Measurements from ENCODE around the gene DEPDC7. TPM values are rescaled to one million over a fixed set of nuclear protein-coding genes. Genes with fewer than 3 reads are reported as not detected.

The DEPDC7 gene
- total RNA-seq, 1 experiment from 2014 or later: 13.8 TPM

DNA sequence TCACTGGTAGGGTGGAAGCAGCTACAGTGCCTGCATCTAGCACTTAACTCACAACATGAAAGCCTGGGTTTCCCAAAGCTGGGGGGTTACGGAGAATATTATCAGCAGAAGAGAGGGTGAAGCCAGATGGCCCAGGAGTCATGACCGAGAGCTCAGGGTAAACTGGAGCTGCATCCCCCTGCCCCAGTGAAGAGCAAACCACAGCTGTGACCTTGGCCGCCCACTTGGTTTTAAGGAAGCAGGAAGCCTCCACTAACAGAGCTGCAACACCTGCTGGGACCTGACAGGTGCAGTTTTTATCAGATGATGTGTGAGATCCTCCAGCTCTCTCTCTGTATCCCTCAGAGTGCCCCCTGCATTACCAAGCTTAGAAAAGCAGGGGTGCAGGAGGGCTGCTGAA, 44.6 kb downstream of the DEPDC7 start:
- no peak for DNase-seq (ENCODE audit: low spot score)

DNA sequence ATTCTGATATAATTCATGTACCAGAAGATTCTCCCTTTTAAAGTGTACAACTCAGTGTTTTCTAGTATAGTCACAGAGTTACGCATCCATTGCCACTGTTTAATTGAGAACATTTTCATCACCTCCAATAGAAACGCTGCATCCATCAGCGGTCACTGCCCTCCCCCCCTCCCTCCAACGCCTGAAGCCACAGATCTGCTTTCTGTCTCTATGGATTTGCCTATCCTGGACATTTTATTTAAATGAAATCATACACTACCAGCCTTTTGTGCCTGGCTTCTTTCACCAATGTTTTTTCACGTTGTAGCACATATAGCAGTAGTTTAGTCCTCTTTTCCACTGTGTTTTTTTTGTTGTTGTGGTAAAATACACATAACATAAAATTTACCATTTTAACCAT, 46.5 kb downstream of the DEPDC7 start:
- DNase-seq (ENCODE audit: low spot score): no peak

GRCh38 chr11:33063326-33063881, 47.7 kb downstream of the DEPDC7 start:
- DNase-seq (ENCODE audit: low spot score): peak; percentile 28

DNA sequence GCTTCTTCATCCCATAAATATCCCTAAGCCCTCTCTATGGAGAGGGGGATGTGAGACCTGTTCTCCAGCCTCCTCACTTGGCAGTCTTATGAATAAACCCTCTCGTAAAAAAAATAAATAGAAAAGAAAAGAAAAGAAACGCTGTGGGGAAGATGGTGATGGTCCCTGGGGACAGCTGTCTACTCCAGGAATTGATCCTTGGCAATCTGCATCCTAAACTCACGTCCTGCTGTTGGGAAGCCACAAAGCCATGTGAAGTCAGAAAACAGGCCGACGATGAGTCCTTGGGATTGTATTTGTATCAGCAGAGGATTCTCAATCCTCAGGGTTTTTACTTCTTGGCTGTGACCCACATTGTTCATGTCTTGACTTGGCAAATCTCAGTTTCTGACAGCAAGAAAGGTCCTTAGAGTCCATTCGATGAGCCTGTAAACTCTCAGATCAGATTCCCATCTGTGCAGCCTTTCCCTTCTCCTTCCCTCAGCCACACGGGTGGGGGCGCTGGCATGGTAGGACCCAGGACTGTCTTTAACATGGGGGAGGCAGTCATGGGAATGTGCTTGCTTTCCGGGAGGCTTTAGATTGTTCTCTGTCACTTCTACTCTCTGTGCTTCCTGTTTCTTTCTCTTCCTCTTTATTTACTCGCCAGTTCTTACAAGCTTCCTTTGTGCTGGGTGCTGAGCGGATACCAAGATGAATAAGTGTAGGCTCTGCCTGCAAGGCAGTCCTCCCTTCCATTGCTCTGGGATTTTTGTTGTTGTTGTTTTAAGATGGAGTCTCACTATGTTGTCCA, 48.6 kb downstream of the DEPDC7 start:
- no peak for DNase-seq (ENCODE audit: low spot score)

DNA sequence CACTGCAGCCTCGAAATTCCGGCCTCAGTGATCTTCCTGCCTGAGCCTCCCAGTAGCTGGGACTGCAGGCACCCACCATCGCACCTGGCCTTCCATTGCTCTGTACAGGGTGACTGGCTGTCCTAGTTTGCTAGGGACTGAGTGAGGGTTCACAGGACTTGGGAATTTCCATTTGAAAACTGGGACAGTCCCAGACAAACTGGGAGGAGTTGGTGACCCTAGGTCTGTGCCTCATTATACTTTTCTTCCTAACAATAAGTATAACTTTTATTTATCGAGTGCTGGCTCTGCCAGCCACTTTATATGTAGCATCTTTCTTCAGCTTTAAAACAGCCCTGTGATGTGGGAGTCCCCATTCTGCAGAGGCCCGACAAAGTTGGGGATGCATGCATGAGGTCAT, 49.2 kb downstream of the DEPDC7 start:
- DNase-seq (ENCODE audit: low spot score): no peak

GRCh38 chr11:33065445-33066178, 49.9 kb downstream of the DEPDC7 start:
- DNase-seq (ENCODE audit: low spot score): peak; percentile 65

- DNase-seq (ENCODE audit: low spot score): no peak
These were observed 51.6 kb downstream of the DEPDC7 start for GRCh38 chr11:33067294-33067693.

DNA sequence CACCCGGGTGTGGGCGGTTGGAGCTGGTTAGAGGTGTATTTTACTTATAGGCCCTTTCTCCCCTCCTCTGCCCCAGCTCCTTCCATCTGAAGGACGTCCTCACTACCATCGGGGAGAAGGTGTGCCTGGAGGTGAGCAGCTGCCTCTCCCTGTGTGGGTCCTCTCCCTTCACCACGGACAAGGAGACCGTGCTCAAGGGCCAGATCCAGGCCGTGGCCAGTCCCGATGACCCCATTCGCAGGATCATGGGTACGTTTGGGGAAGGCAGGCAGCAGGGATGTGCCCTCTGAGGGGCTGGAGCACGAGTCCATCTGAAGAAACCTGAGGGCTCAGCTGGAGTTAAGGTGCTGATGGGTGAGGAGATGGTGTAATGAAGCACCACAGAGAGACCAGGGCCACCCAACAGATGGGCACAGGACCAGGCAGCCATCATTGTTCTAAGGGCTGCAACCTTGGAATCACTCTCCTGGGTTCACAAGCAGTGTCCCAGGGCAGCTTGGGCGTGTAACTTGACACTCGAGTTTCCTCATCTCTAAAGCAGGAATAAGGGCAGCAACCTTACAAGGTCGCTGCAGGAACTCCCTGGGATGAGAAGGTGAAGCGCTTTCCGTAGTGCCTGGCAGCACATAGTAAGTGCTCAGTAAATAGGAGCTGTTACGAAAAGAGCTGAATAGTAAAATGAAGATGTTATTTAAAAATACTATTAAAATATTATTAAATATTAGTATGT, 53.1 kb downstream of the DEPDC7 start:
- no peak for DNase-seq (ENCODE audit: low spot score)

DNA sequence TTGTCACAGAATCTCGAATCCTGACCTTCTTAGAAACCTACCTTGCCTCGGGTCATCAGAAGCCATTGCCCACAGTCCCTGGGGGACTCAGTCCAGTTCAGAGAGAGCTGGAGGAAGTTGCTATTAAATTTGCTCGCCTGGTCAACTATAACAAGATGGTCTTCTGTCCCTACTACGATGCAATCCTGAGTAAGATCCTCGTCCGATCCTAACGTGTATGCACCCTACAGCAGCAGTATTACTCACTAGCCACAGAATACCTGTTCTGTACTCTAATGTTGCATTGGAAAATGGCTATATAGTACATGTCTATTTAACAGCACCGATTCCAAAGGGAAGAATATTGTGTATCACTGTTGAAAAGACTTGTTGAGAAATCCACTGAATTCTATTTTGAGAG, 56.8 kb downstream of the DEPDC7 start:
- no peak for DNase-seq (ENCODE audit: low spot score)

Other genes with a start within 250 kb of the DEPDC7 start
- not detected in 2 replicates for gene CCDC73, start 221.2 kb upstream of the DEPDC7 start, total RNA-seq (2014; rRNA removed; shearing (Covaris generic))
- 1.9 and 3.1 TPM in 2 replicates for gene PRRG4, start 186.0 kb upstream of the DEPDC7 start, total RNA-seq (2014; rRNA removed; shearing (Covaris generic))
- 24.8 and 25.8 TPM in 2 replicates for gene QSER1, start 123.1 kb upstream of the DEPDC7 start, total RNA-seq (2014; rRNA removed; shearing (Covaris generic))
- 14.7 and 15.9 TPM in 2 replicates for gene TCP11L1, start 23.7 kb downstream of the DEPDC7 start, total RNA-seq (2014; rRNA removed; shearing (Covaris generic))
- 25.0 and 25.5 TPM in 2 replicates for gene CSTF3, start 145.6 kb downstream of the DEPDC7 start, total RNA-seq (2014; rRNA removed; shearing (Covaris generic))
- 48.7 and 50.5 TPM in 2 replicates for gene HIPK3, start 241.5 kb downstream of the DEPDC7 start, total RNA-seq (2014; rRNA removed; shearing (Covaris generic))